Central memory CD8-positive, alpha-beta T cell (primary cell): ENCODE results near the gene MYO3B.
"Not testable (repeated sequence)": the region's sequence is repeated elsewhere in the genome, so short reads cannot be mapped to it uniquely, and the experiment has no call there.

Source experiments
- ATAC-seq: fragments of 150-1000 bp; cut with Tn5 transposase; replicated peaks from 2 replicates; pipeline ENCODE4 v1.10.0; 2022; ENCODE audit warnings: mild to moderate bottlenecking, moderate FRiP score, moderate number of reproducible peaks; ENCODE audit not compliant: poor library complexity, severe bottlenecking; ENCODE audit errors: extremely low read depth
- DNase-seq, 2 donors: peaks; one replicate each; pipeline ENCODE4 v3.0.0; 2021; ENCODE audit warnings: low spot score in 2 of 2
- H3K27ac Mint-ChIP-seq: one replicate; pipeline ENCODE4 v1.8.0; 2022; ENCODE audit warnings: low read depth, mild to moderate bottlenecking, moderate library complexity, mixed read lengths
- H3K27me3 Mint-ChIP-seq: one replicate; pipeline ENCODE4 v1.8.0; 2022; ENCODE audit warnings: mixed read lengths
- H3K36me3 Mint-ChIP-seq: one replicate; pipeline ENCODE4 v1.8.0; 2022; ENCODE audit warnings: mild to moderate bottlenecking, moderate library complexity, mixed read lengths; ENCODE audit not compliant: insufficient read depth
- H3K4me1 Mint-ChIP-seq: one replicate; pipeline ENCODE4 v1.8.0; 2022; ENCODE audit warnings: mixed read lengths
- H3K4me3 Mint-ChIP-seq: one replicate; pipeline ENCODE4 v1.8.0; 2022; ENCODE audit warnings: mild to moderate bottlenecking, moderate library complexity, mixed read lengths
- H3K9me3 Mint-ChIP-seq: one replicate; pipeline ENCODE4 v1.8.0; 2022; ENCODE audit warnings: mixed read lengths

MYO3B gene

GRCh38 chr2:170468557-170468956 lies 290.6 kb downstream of the MYO3B start:
- Mint-ChIP-seq H3K36me3 (no peaks in the 10 kb centered on the region), H3K27ac (no peak overlapping the region), H3K4me3 (no peak overlapping the region), H3K9me3 (no peaks in the 10 kb centered on the region), H3K27me3 (no peaks in the 10 kb centered on the region), H3K4me1 (no peaks in the 10 kb centered on the region)
- ATAC-seq = no peak
- no peak for DNase-seq

GRCh38 chr2:170472498-170472897 lies 294.6 kb downstream of the MYO3B start:
- not testable (repeated sequence) for H3K4me3 Mint-ChIP-seq, DNase-seq, H3K27ac Mint-ChIP-seq, ATAC-seq, H3K36me3 Mint-ChIP-seq, H3K27me3 Mint-ChIP-seq, H3K4me1 Mint-ChIP-seq, H3K9me3 Mint-ChIP-seq

GRCh38 chr2:170475878-170476277 lies 297.9 kb downstream of the MYO3B start:
- DNase-seq (no peak), ATAC-seq (no peak)
- Mint-ChIP-seq H3K27me3 (no peaks in the 10 kb centered on the region), H3K27ac (no peak overlapping the region), H3K4me3 (no peak overlapping the region), H3K4me1 (no peaks in the 10 kb centered on the region), H3K9me3 (no peaks in the 10 kb centered on the region), H3K36me3 (no peaks in the 10 kb centered on the region)

- H3K9me3 Mint-ChIP-seq = no peaks in the 10 kb centered on the region
- no peak overlapping the region for H3K27ac Mint-ChIP-seq
- H3K27me3 Mint-ChIP-seq = no peaks in the 10 kb centered on the region
- H3K4me3 Mint-ChIP-seq = no peak overlapping the region
- no peaks in the 10 kb centered on the region for H3K36me3 Mint-ChIP-seq
- no peaks in the 10 kb centered on the region for H3K4me1 Mint-ChIP-seq
- ATAC-seq (no peak), DNase-seq (no peak)
Measured at GRCh38 chr2:170477630-170478029, 299.7 kb downstream of the MYO3B start.

- Mint-ChIP-seq H3K36me3 (no peaks in the 10 kb centered on the region), H3K4me3 (no peak overlapping the region), H3K27me3 (no peaks in the 10 kb centered on the region), H3K9me3 (no peaks in the 10 kb centered on the region), H3K27ac (no peak overlapping the region), H3K4me1 (no peaks in the 10 kb centered on the region)
- ATAC-seq (no peak), DNase-seq (no peak)
Measured at GRCh38 chr2:170481201-170481600, 303.3 kb downstream of the MYO3B start.

GRCh38 chr2:170484552-170484951 lies 306.6 kb downstream of the MYO3B start:
- H3K4me3 Mint-ChIP-seq = no peak overlapping the region
- no peaks in the 10 kb centered on the region for H3K27me3 Mint-ChIP-seq
- no peaks in the 10 kb centered on the region for H3K4me1 Mint-ChIP-seq
- H3K36me3 Mint-ChIP-seq = no peaks in the 10 kb centered on the region
- ATAC-seq (no peak), DNase-seq (no peak)
- H3K9me3 Mint-ChIP-seq = no peaks in the 10 kb centered on the region
- no peak overlapping the region for H3K27ac Mint-ChIP-seq

GRCh38 chr2:170485254-170486026 lies 307.5 kb downstream of the MYO3B start:
- ATAC-seq = no peak
- H3K4me3 Mint-ChIP-seq = no peak overlapping the region

GRCh38 chr2:170486730-170487129 lies 308.8 kb downstream of the MYO3B start:
- Mint-ChIP-seq H3K27ac (no peak overlapping the region), H3K36me3 (no peaks in the 10 kb centered on the region), H3K27me3 (no peaks in the 10 kb centered on the region), H3K4me3 (no peak overlapping the region), H3K9me3 (no peaks in the 10 kb centered on the region), H3K4me1 (no peaks in the 10 kb centered on the region)
- ATAC-seq (no peak), DNase-seq (no peak)

More at GRCh38 chr2:170485254-170486026, 307.5 kb downstream of the MYO3B start:
- Mint-ChIP-seq H3K36me3 (no peaks in the 10 kb centered on the region), H3K27ac (no peak overlapping the region), H3K4me1 (no peaks in the 10 kb centered on the region), H3K9me3 (no peaks in the 10 kb centered on the region), H3K27me3 (no peaks in the 10 kb centered on the region)
- DNase-seq = no peak

- Mint-ChIP-seq H3K27me3 (peaks cover 13% of the 10 kb centered on the region), H3K9me3 (no peaks in the 10 kb centered on the region), H3K36me3 (no peaks in the 10 kb centered on the region), H3K27ac (no peak overlapping the region), H3K4me1 (no peaks in the 10 kb centered on the region), H3K4me3 (no peak overlapping the region)
- DNase-seq (no peak), ATAC-seq (no peak)
Measured at GRCh38 chr2:170488807-170489206, 310.9 kb downstream of the MYO3B start.

- H3K4me1 Mint-ChIP-seq = no peaks in the 10 kb centered on the region
Measured at GRCh38 chr2:170492010-170492409, 314.1 kb downstream of the MYO3B start.

GRCh38 chr2:170493426-170494097 lies 315.6 kb downstream of the MYO3B start:
- H3K4me1 Mint-ChIP-seq = no peaks in the 10 kb centered on the region
- H3K27me3 Mint-ChIP-seq = peaks cover 25% of the 10 kb centered on the region
- no peaks in the 10 kb centered on the region for H3K9me3 Mint-ChIP-seq
- no peaks in the 10 kb centered on the region for H3K36me3 Mint-ChIP-seq
- ATAC-seq (no peak), DNase-seq (no peak)
- no peak overlapping the region for H3K4me3 Mint-ChIP-seq
- no peak overlapping the region for H3K27ac Mint-ChIP-seq

More at GRCh38 chr2:170492010-170492409, 314.1 kb downstream of the MYO3B start:
- no peak for ATAC-seq
- no peak for DNase-seq
- Mint-ChIP-seq H3K27ac (no peak overlapping the region), H3K4me3 (no peak overlapping the region), H3K27me3 (peaks cover 25% of the 10 kb centered on the region), H3K36me3 (no peaks in the 10 kb centered on the region), H3K9me3 (no peaks in the 10 kb centered on the region)

- peaks cover 25% of the 10 kb centered on the region for H3K27me3 Mint-ChIP-seq
- DNase-seq = no peak
- H3K36me3 Mint-ChIP-seq = no peaks in the 10 kb centered on the region
- no peaks in the 10 kb centered on the region for H3K4me1 Mint-ChIP-seq
- no peak for ATAC-seq
- H3K27ac Mint-ChIP-seq = no peak overlapping the region
- no peaks in the 10 kb centered on the region for H3K9me3 Mint-ChIP-seq
- no peak overlapping the region for H3K4me3 Mint-ChIP-seq
Measured at GRCh38 chr2:170495896-170496295, 317.9 kb downstream of the MYO3B start.

GRCh38 chr2:170498619-170499018 lies 320.7 kb downstream of the MYO3B start:
- Mint-ChIP-seq H3K4me3 (no peak overlapping the region), H3K36me3 (no peaks in the 10 kb centered on the region), H3K4me1 (no peaks in the 10 kb centered on the region), H3K27ac (no peak overlapping the region), H3K27me3 (peaks cover 11% of the 10 kb centered on the region), H3K9me3 (no peaks in the 10 kb centered on the region)
- ATAC-seq = no peak
- no peak for DNase-seq
